ENCODE results near the gene GASK1A. TPM values are rescaled to one million over a fixed set of nuclear protein-coding genes. Genes with fewer than 3 reads are reported as not detected.

Gene GASK1A
- total and polyA plus RNA-seq, 4 donors, result 0.79 to 22.8 (median 4.6) TPM

DNA sequence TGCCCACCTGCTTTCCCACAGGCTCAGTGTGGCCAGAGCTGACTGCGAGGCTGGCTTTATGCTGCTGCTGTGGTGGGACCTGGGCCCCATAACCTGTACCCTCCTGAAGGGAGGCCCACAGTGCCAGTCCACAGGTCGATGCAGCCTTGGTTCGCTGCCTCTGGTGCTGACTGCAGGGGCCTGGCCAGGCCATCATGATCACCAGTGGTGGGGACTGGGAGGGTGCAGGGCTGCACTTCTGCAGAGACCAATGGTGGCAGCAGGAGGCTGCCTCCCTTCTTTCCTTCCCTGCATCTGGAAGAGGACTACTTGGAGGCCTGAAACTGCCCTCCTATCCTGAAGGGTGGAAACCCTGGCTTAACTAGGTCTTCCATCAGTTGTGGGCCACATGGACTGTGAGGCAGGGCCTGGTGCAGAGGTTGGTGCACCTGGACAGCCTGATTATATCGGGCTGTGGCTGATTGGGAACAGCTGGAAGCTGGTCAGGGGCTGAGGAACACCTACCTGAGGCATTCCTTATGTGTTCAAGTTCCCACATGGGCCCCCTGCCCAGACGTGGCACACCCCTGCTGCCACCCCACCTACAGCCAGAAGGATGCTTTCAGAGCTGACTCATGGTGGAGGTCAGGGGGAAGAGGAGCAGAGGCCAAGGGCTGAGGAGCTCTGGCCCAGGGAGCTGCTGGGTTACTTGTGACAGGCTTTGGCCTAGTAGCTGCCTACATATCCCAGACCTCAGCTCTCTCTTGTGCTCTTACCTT lies 97.0 kb downstream of the GASK1A start:
- Histone ChIP-seq H3K27ac (ENCODE audit: low read depth in 1 of 2, low read length in 2 of 2) (peak overlapping the region; percentile 85 to 89), H3K4me1 (ENCODE audit: control insufficient read depth in 4 of 4, insufficient read depth in 4 of 4, low read length in 3 of 4) (peaks cover 9 to 25% (median 19%) of the 10 kb centered on the region in 4 donors), H3K9ac (ENCODE audit: low read depth in 1 of 2, low read length in 2 of 2) (peak overlapping the region in 1 of 2 donors; percentile 39), H3K27me3 (ENCODE audit: control insufficient read depth in 4 of 4, insufficient read depth in 4 of 4, low read length in 3 of 4) (no peaks in the 10 kb centered on the region), H3K36me3 (ENCODE audit: control insufficient read depth in 4 of 4, insufficient read depth in 3 of 4, low read depth in 1 of 4, low read length in 3 of 4) (peaks cover 0 to 15% (median 4%) of the 10 kb centered on the region in 4 donors), H3K9me3 (ENCODE audit: control insufficient read depth in 4 of 4, low read length in 3 of 4) (no peaks in the 10 kb centered on the region), H3K4me3 (ENCODE audit: low read depth in 1 of 3, low read length in 3 of 3) (no peak overlapping the region)
- 78% methylated on average over 5 of the region's 5 CpGs for WGBS
- TF ChIP-seq JUND (IDR thresholded peaks at IDR 0.05), result no peak
- no peak for TF ChIP-seq NR2F2 (IDR thresholded peaks at IDR 0.05)
- no peak for TF ChIP-seq SP1 (IDR thresholded peaks at IDR 0.05)
- TF ChIP-seq FOXA1 (IDR thresholded peaks at IDR 0.05), result no peak
- no peak for TF ChIP-seq YY1 (IDR thresholded peaks at IDR 0.05)
- TF ChIP-seq, protein P1, sequence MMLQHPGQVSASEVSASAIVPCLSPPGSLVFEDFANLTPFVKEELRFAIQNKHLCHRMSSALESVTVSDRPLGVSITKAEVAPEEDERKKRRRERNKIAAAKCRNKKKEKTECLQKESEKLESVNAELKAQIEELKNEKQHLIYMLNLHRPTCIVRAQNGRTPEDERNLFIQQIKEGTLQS (IDR thresholded peaks at IDR 0.05), result no peak
- TF ChIP-seq RAD21 (IDR thresholded peaks at IDR 0.05), result no peak
- TF ChIP-seq CTCF (IDR thresholded peaks at IDR 0.05; ENCODE audit: low read depth, low read length, missing input control), result no peak
- no peak for TF ChIP-seq GABPA (IDR thresholded peaks at IDR 0.05 in 1 of 2, conservative IDR thresholded peaks at IDR 0.05 in 1 of 2)
- no peak for TF ChIP-seq TAF1 (conservative IDR thresholded peaks at IDR 0.05)
- no peak for TF ChIP-seq ZBTB33 (IDR thresholded peaks at IDR 0.05)
- peak; percentile 27 for DNase-seq (ENCODE audit: low spot score)

DNA sequence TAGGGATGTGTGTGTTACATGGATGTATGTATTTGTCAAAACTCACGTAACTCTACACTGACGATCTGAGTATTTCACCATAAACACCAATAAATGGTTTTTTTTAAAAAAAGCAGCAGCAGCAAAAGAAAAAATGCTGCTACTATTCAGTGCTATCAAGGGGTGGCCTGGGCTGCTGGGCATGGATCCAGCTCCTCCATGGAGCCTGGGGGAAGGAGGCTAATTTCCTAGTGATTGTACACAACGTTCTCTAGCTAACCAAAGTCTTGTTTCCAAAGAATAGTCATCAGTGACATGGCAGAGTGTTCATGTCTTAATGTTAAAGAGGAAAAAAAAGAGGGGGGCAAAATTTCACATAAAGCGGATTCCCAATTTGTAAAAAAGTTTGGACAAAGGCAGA lies 97.7 kb downstream of the GASK1A start:
- peak; percentile 17 for DNase-seq (ENCODE audit: low spot score)
- H3K4me1 ChIP-seq (ENCODE audit: control insufficient read depth in 4 of 4, insufficient read depth in 4 of 4, low read length in 3 of 4), result peaks cover 9 to 25% (median 19%) of the 10 kb centered on the region in 4 donors
- no peaks in the 10 kb centered on the region for H3K27me3 ChIP-seq (ENCODE audit: control insufficient read depth in 4 of 4, insufficient read depth in 4 of 4, low read length in 3 of 4)
- H3K9ac ChIP-seq (ENCODE audit: low read depth in 1 of 2, low read length in 2 of 2), result no peak overlapping the region
- peaks cover 0 to 16% (median 4%) of the 10 kb centered on the region in 4 donors for H3K36me3 ChIP-seq (ENCODE audit: control insufficient read depth in 4 of 4, insufficient read depth in 3 of 4, low read depth in 1 of 4, low read length in 3 of 4)
- no peaks in the 10 kb centered on the region for H3K9me3 ChIP-seq (ENCODE audit: control insufficient read depth in 4 of 4, low read length in 3 of 4)
- H3K4me3 ChIP-seq (ENCODE audit: low read depth in 1 of 3, low read length in 3 of 3), result no peak overlapping the region
- WGBS, result 86% methylated on average over 4 of the region's 4 CpGs
- H3K27ac ChIP-seq (ENCODE audit: low read depth in 1 of 2, low read length in 2 of 2), result peak overlapping the region in 1 of 2 donors; percentile 89
- no peak for TF ChIP-seq YY1 (IDR thresholded peaks at IDR 0.05)
- TF ChIP-seq HNF4G (IDR thresholded peaks at IDR 0.05), result no peak
- no peak for TF ChIP-seq JUND (IDR thresholded peaks at IDR 0.05)
- no peak for TF ChIP-seq RAD21 (IDR thresholded peaks at IDR 0.05)

DNA sequence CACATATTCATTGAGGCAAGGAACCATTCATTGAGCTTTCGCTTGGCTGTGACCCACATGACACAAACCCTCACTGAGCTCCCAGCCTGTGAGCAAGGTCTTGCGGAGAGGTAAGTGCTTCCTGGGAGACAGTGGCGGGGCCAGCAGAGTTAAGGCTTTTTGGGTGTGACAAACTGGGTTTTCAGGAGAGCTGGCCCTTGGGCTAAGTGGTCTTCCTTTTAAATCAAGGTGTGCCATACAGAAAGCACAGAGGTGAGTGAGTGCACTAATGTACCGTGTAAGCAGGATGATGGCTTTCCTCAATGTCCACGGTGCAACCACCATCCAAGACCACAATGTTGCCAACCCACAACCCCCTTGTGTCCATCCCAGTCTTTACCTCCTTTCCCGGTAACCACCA lies 98.2 kb downstream of the GASK1A start:
- no peak overlapping the region for H3K27ac ChIP-seq (ENCODE audit: low read depth in 1 of 2, low read length in 2 of 2)
- no peak overlapping the region for H3K4me3 ChIP-seq (ENCODE audit: low read depth in 1 of 3, low read length in 3 of 3)
- DNase-seq (ENCODE audit: low spot score), result peak; percentile 28
- 99% methylated on average over 6 of the region's 6 CpGs for WGBS
- no peaks in the 10 kb centered on the region for H3K27me3 ChIP-seq (ENCODE audit: control insufficient read depth in 4 of 4, insufficient read depth in 4 of 4, low read length in 3 of 4)
- H3K9me3 ChIP-seq (ENCODE audit: control insufficient read depth in 4 of 4, low read length in 3 of 4), result no peaks in the 10 kb centered on the region
- no peak overlapping the region for H3K9ac ChIP-seq (ENCODE audit: low read depth in 1 of 2, low read length in 2 of 2)
- H3K4me1 ChIP-seq (ENCODE audit: control insufficient read depth in 4 of 4, insufficient read depth in 4 of 4, low read length in 3 of 4), result peaks cover 9 to 25% (median 19%) of the 10 kb centered on the region in 4 donors
- TF ChIP-seq ZBTB33 (IDR thresholded peaks at IDR 0.05) (no peak), GABPA (IDR thresholded peaks at IDR 0.05 in 1 of 2, conservative IDR thresholded peaks at IDR 0.05 in 1 of 2) (no peak), JUND (IDR thresholded peaks at IDR 0.05) (no peak)
- H3K36me3 ChIP-seq (ENCODE audit: control insufficient read depth in 4 of 4, insufficient read depth in 3 of 4, low read depth in 1 of 4, low read length in 3 of 4), result peaks cover 0 to 16% (median 4%) of the 10 kb centered on the region in 4 donors
